H1 (cell line): ENCODE data around the gene IGFBP6. TPM values are rescaled to one million over a fixed set of nuclear protein-coding genes. Genes with fewer than 3 reads are reported as not detected.

Source experiments
- BCL11A ChIP-seq, 2 experiments: IDR thresholded peaks; one replicate each; pipeline ENCODE4 v1.6.1; 2011; ENCODE audit warnings: low read depth in 2 of 2, low read length in 2 of 2, mild to moderate bottlenecking in 2 of 2
- JUN ChIP-seq: IDR thresholded peaks from 2 replicates; pipeline ENCODE4 v1.6.1; 2011; ENCODE audit warnings: low read depth, mild to moderate bottlenecking, improper control_type of control experiment, low read length
- SP2 ChIP-seq: IDR thresholded peaks from 2 replicates; pipeline ENCODE4 v1.6.1; 2012; ENCODE audit warnings: mild to moderate bottlenecking, low read length, inconsistent platforms
- YY1 ChIP-seq: IDR thresholded peaks from 2 replicates; pipeline ENCODE4 v1.6.1; 2011; ENCODE audit warnings: low read depth, mild to moderate bottlenecking, low read length
- ZNF274 ChIP-seq: IDR thresholded peaks from 2 replicates; pipeline ENCODE4 v1.7.0; 2012; ENCODE audit warnings: low read length, borderline replicate concordance; ENCODE audit errors: extremely low read depth
- polyA plus RNA-seq, 7 experiments: library from polyadenylated mRNA; depleted of rRNA in 3 of 7; stranded (reverse) in 5 of 7; unstranded in 2 of 7; fragments of >200 nt in 5 of 7; fragments of 200-250 nt in 2 of 7; gene quantifications; 1 replicate in 5 of 7; 2 replicates in 1 of 7; 4 replicates in 1 of 7; pipeline versions ENCODE4 v1.2.1 to v1.2.3, GENCODE V29; 2011 to 2013; ENCODE audit warnings: missing spikeins in 2 of 7, mixed read lengths in 2 of 7
- total RNA-seq: library from RNA; stranded (reverse); fragmentation: NEBNext Ultra II Directional; extraction: Animal tissue kit (Norgen Biotek cat#: 25700); gene quantifications from 2 replicates; pipeline ENCODE4 v1.2.1, GENCODE V29; 2021
- TF ChIP-seq, protein P1 (sequence below): fragments of 300-600 bp; sonication (generic); IDR thresholded peaks from 2 replicates; pipeline ENCODE4 v1.7.1; 2012; ENCODE audit warnings: low read length, moderate library complexity, mild to moderate bottlenecking, inconsistent platforms; ENCODE audit not compliant: insufficient replicate concordance

The IGFBP6 gene
- total and polyA plus RNA-seq, 2 of the 8 experiments (the other 6 are each of a cell fraction or from before 2014, with no cell fraction given), result 13.7 to 14.7 TPM

DNA sequence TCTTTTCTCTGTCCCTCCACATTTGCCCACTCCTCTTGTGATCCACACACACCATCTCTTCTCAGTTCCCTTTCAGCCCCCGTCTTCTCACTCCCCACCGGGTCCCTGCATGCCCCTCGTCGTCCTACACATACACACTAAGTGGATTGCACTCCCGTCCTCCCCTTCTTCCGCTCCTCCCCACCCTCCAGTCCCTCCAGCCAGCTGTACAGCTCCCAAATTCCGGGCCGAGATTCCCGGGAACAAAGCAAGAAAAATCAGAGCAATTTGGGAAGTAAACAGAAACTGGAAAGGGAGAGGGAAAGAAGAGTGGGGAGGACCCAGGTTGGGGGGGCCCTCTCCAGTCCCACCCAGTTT lies 282 bp upstream of the IGFBP6 start (continued):
- TF ChIP-seq, protein P1, sequence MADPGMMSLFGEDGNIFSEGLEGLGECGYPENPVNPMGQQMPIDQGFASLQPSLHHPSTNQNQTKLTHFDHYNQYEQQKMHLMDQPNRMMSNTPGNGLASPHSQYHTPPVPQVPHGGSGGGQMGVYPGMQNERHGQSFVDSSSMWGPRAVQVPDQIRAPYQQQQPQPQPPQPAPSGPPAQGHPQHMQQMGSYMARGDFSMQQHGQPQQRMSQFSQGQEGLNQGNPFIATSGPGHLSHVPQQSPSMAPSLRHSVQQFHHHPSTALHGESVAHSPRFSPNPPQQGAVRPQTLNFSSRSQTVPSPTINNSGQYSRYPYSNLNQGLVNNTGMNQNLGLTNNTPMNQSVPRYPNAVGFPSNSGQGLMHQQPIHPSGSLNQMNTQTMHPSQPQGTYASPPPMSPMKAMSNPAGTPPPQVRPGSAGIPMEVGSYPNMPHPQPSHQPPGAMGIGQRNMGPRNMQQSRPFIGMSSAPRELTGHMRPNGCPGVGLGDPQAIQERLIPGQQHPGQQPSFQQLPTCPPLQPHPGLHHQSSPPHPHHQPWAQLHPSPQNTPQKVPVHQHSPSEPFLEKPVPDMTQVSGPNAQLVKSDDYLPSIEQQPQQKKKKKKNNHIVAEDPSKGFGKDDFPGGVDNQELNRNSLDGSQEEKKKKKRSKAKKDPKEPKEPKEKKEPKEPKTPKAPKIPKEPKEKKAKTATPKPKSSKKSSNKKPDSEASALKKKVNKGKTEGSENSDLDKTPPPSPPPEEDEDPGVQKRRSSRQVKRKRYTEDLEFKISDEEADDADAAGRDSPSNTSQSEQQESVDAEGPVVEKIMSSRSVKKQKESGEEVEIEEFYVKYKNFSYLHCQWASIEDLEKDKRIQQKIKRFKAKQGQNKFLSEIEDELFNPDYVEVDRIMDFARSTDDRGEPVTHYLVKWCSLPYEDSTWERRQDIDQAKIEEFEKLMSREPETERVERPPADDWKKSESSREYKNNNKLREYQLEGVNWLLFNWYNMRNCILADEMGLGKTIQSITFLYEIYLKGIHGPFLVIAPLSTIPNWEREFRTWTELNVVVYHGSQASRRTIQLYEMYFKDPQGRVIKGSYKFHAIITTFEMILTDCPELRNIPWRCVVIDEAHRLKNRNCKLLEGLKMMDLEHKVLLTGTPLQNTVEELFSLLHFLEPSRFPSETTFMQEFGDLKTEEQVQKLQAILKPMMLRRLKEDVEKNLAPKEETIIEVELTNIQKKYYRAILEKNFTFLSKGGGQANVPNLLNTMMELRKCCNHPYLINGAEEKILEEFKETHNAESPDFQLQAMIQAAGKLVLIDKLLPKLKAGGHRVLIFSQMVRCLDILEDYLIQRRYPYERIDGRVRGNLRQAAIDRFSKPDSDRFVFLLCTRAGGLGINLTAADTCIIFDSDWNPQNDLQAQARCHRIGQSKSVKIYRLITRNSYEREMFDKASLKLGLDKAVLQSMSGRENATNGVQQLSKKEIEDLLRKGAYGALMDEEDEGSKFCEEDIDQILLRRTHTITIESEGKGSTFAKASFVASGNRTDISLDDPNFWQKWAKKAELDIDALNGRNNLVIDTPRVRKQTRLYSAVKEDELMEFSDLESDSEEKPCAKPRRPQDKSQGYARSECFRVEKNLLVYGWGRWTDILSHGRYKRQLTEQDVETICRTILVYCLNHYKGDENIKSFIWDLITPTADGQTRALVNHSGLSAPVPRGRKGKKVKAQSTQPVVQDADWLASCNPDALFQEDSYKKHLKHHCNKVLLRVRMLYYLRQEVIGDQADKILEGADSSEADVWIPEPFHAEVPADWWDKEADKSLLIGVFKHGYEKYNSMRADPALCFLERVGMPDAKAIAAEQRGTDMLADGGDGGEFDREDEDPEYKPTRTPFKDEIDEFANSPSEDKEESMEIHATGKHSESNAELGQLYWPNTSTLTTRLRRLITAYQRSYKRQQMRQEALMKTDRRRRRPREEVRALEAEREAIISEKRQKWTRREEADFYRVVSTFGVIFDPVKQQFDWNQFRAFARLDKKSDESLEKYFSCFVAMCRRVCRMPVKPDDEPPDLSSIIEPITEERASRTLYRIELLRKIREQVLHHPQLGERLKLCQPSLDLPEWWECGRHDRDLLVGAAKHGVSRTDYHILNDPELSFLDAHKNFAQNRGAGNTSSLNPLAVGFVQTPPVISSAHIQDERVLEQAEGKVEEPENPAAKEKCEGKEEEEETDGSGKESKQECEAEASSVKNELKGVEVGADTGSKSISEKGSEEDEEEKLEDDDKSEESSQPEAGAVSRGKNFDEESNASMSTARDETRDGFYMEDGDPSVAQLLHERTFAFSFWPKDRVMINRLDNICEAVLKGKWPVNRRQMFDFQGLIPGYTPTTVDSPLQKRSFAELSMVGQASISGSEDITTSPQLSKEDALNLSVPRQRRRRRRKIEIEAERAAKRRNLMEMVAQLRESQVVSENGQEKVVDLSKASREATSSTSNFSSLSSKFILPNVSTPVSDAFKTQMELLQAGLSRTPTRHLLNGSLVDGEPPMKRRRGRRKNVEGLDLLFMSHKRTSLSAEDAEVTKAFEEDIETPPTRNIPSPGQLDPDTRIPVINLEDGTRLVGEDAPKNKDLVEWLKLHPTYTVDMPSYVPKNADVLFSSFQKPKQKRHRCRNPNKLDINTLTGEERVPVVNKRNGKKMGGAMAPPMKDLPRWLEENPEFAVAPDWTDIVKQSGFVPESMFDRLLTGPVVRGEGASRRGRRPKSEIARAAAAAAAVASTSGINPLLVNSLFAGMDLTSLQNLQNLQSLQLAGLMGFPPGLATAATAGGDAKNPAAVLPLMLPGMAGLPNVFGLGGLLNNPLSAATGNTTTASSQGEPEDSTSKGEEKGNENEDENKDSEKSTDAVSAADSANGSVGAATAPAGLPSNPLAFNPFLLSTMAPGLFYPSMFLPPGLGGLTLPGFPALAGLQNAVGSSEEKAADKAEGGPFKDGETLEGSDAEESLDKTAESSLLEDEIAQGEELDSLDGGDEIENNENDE, result no peak
- TF ChIP-seq YY1 (no peak), BCL11A (IDR thresholded peaks at IDR 0.05; ENCODE audit: low read depth in 2 of 2, low read length in 2 of 2) (no peak), JUN (no peak), SP2 (no peak), ZNF274 (no peak)
